ENCODE data around the gene TAF1B. TPM values are rescaled to one million over a fixed set of nuclear protein-coding genes. Genes with fewer than 3 reads are reported as not detected.

The TAF1B gene
- total RNA-seq, 4 donors from 2014 or later: 0.80 to 18.9 (median 4.4) TPM; not detected in 1

DNA sequence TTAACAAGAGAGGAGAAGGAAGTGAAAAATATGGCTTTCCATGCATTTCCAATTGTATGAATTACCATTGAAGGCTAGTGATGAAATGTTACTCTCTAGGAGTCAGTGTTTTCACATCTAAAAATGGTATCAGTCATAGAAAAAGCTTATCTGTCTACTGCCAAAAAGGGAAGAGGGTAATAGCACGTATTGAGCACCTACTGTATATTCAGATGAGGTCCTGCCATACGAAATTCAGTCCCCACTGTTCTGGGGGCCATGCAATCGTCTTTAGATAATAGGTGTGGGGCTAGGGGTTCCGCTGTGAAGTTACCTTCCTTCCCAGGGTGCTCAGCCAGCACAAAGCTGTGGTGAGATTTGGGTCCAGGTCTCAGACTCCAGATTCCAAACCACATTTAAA is 94.0 kb downstream of the TAF1B start:
- H3K9me3 ChIP-seq: no peaks in the 10 kb centered on the region
- intact Hi-C loops (cut with DNase I; ENCODE audit: low total_unique reads) (no loop called here), in situ Hi-C loops (cut with MboI; ENCODE audit: low pct_ligation_motif_present in 1 of 4, low pct_unique_long_range_greater_than_20kb in 1 of 4, low sequenced_read_pairs in 3 of 4) (no loop called here)
- H3K27me3 ChIP-seq: no peaks in the 10 kb centered on the region
- no peak for DNase-seq
- 85 to 90% methylated on average over 4 of the region's 4 CpGs for WGBS, 2 donors (ENCODE audit: low coverage in 1 of 2)
- peaks cover 0 to 14% (median 6%) of the 10 kb centered on the region in 4 donors for H3K36me3 ChIP-seq
- TF ChIP-seq EP300 (IDR thresholded peaks at IDR 0.05; ENCODE audit: low read depth): no peak
- TF ChIP-seq, protein P1, sequence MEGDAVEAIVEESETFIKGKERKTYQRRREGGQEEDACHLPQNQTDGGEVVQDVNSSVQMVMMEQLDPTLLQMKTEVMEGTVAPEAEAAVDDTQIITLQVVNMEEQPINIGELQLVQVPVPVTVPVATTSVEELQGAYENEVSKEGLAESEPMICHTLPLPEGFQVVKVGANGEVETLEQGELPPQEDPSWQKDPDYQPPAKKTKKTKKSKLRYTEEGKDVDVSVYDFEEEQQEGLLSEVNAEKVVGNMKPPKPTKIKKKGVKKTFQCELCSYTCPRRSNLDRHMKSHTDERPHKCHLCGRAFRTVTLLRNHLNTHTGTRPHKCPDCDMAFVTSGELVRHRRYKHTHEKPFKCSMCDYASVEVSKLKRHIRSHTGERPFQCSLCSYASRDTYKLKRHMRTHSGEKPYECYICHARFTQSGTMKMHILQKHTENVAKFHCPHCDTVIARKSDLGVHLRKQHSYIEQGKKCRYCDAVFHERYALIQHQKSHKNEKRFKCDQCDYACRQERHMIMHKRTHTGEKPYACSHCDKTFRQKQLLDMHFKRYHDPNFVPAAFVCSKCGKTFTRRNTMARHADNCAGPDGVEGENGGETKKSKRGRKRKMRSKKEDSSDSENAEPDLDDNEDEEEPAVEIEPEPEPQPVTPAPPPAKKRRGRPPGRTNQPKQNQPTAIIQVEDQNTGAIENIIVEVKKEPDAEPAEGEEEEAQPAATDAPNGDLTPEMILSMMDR (IDR thresholded peaks at IDR 0.05): no peak
- TF ChIP-seq POLR2AphosphoS5 (IDR thresholded peaks at IDR 0.05): no peak
- TF ChIP-seq POLR2A (IDR thresholded peaks at IDR 0.05): no peak
- H3K4me1 ChIP-seq: peaks cover 0 to 12% (median 5%) of the 10 kb centered on the region in 4 donors
- no peak overlapping the region for H3K4me3 ChIP-seq
- no peak overlapping the region for H3K27ac ChIP-seq

DNA sequence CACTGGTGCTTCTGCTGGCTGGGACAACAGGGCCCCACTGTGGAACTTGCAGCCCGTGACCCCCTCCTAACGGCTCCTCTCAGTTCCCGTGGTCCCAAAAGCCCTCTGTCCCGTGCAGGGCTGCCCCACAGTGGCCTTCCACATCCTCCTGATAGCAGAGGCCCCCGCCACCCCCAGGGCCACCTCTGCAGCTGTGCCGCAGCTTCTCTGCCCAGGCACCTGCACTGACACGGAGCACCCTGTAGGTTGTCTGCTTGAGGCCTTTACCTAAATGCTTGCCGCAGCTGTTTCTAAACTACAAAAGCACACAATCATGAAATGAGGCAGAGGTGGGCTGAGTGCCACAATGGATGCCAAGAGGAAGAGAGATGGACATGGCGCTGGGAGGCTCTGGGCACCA is 94.7 kb downstream of the TAF1B start:
- peaks cover 0 to 12% (median 5%) of the 10 kb centered on the region in 4 donors for H3K4me1 ChIP-seq
- peaks cover 0 to 14% (median 6%) of the 10 kb centered on the region in 4 donors for H3K36me3 ChIP-seq
- no peak overlapping the region for H3K27ac ChIP-seq
- intact Hi-C loops (cut with DNase I; ENCODE audit: low total_unique reads): no loop called here
- no peak for DNase-seq
- WGBS, 2 donors (ENCODE audit: low coverage in 1 of 2): 89% methylated on average over 9 of the region's 9 CpGs; no CpG with 5 or more reads in 1 of the 2 donors
- no peaks in the 10 kb centered on the region for H3K27me3 ChIP-seq
- in situ Hi-C loops (cut with MboI; ENCODE audit: low pct_ligation_motif_present in 1 of 4, low pct_unique_long_range_greater_than_20kb in 1 of 4, low sequenced_read_pairs in 3 of 4): no loop called here
- H3K9me3 ChIP-seq: no peaks in the 10 kb centered on the region
- no peak overlapping the region for H3K4me3 ChIP-seq
- TF ChIP-seq, protein P1 (IDR thresholded peaks at IDR 0.05): no peak

DNA sequence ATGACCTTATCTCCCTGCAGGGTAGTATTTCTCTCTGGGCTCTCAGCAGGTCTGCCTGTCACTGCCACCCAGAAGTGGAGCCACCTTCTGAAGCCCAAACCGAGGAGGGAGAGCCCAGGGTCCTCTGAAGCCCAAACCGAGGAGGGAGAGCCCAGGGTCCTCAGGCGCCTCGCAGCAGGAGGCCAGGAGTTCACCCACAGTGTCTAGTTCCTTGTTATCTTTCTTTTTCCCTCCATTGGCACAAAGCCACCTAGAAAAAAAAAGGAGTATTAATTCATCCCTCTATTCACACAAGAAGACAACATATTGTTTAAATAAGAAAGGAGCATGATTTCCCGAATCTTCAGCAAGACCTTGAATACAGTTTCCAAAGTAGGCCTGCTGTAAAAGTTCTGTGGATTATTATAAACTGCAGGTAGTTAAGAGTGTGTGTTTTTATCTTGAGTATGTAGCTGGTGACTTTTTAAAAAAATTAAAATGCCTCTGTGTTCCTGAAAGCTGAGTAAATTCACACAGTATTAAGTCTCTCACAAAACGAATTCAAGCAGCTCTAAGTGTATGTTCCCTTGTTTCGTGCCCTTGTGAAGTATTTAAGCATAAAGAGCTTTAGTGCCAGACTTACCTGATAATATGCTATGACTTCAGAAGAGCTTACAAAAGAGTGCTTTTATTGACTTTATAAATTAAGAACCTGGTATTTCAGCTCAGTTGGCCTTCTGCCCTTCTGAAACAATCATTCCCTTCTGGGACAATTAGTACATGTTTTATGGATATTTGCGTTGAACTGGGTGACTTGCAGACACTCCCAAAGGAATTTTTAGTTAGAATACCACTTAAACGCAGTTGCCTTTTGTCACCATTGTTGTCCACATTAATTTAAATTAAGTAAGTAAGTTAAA is 96.6 kb downstream of the TAF1B start:
- intact Hi-C loops (cut with DNase I; ENCODE audit: low total_unique reads): no loop called here
- 36 to 47% methylated on average over 5 to 9 of the region's 9 CpGs for WGBS, 2 donors (ENCODE audit: low coverage in 1 of 2)
- TF ChIP-seq EP300 (IDR thresholded peaks at IDR 0.05; ENCODE audit: low read depth) (no peak), POLR2AphosphoS5 (IDR thresholded peaks at IDR 0.05) (no peak), POLR2A (IDR thresholded peaks at IDR 0.05) (no peak)
- TF ChIP-seq, protein P1 (IDR thresholded peaks at IDR 0.05): no peak

DNA sequence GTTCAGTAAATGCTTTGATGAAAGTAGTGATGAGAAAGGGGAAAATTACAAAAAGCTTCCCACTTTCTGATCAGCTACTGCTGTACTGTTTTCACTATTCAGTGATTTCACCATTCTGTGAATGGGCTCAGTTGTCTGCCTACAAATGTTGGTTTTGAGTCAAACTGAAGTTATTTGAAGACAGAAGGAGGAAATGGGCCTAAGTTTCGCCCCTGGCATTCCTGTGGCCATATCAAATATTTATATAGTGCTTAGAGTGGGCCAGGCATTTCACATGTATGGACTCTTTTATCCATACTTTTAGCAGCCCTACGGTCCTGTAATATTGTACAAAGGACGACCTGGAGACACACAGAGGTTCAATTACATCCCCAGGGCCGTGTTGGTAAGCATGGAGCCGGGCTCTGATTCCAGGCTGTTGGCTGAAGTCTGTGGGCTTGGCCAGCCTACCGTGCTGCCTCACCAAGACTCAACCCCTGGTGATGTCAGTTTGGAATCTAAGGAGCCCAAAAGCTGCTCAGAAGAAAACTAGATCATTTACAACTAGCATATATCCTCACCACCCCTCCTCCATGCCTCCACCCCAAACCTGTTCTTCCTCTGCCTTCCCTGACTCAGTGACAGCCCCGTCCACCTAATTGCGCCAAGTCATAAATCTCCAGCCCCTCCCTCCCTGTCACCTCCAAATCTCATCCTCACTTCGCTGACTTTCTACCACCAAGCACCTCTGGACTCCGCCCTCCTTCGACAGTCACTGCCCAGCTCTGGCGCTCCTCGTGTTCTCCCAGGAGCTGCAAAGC is 98.1 kb downstream of the TAF1B start:
- intact Hi-C loops (cut with DNase I; ENCODE audit: low total_unique reads): no loop called here
- DNase-seq: no peak
- in situ Hi-C loops (cut with MboI; ENCODE audit: low pct_ligation_motif_present in 1 of 4, low pct_unique_long_range_greater_than_20kb in 1 of 4, low sequenced_read_pairs in 3 of 4): no loop called here
- TF ChIP-seq EP300 (IDR thresholded peaks at IDR 0.05; ENCODE audit: low read depth) (no peak), POLR2A (IDR thresholded peaks at IDR 0.05) (no peak), POLR2AphosphoS5 (IDR thresholded peaks at IDR 0.05) (no peak)
- TF ChIP-seq, protein P1 (IDR thresholded peaks at IDR 0.05): no peak
- Histone ChIP-seq H3K27ac (no peak overlapping the region), H3K4me3 (no peak overlapping the region), H3K9me3 (no peaks in the 10 kb centered on the region), H3K4me1 (peaks cover 0 to 12% (median 5%) of the 10 kb centered on the region in 4 donors), H3K27me3 (peaks cover 25% of the 10 kb centered on the region), H3K36me3 (peaks cover 0 to 3% (median 0%) of the 10 kb centered on the region in 4 donors)
- 34 to 65% methylated on average over 2 to 13 of the region's 13 CpGs for WGBS, 2 donors (ENCODE audit: low coverage in 1 of 2)

More for the DNA sequence above, 96.6 kb downstream of the TAF1B start:
- Histone ChIP-seq H3K27me3 (peaks cover 10% of the 10 kb centered on the region), H3K9me3 (no peaks in the 10 kb centered on the region), H3K27ac (no peak overlapping the region), H3K4me3 (no peak overlapping the region), H3K36me3 (peaks cover 0 to 3% (median 0%) of the 10 kb centered on the region in 4 donors), H3K4me1 (peaks cover 0 to 12% (median 5%) of the 10 kb centered on the region in 4 donors)
- DNase-seq: no peak
- in situ Hi-C loops (cut with MboI; ENCODE audit: low pct_ligation_motif_present in 1 of 4, low pct_unique_long_range_greater_than_20kb in 1 of 4, low sequenced_read_pairs in 3 of 4): no loop called here

All from transverse colon (tissue), 4 donors.